ENCODE results near the gene KSR1. TPM values are rescaled to one million over a fixed set of nuclear protein-coding genes. Genes with fewer than 3 reads are reported as not detected.

Gene KSR1
- polyA plus RNA-seq, 1 of the 3 experiments (the other 2 are of a cell fraction) = 7.5 TPM

GRCh38 chr17:27601069-27601974 lies 145.1 kb downstream of the KSR1 start:
- no peaks in the 10 kb centered on the region for H3K9me2 ChIP-seq
- no peaks in the 10 kb centered on the region for H3K79me2 ChIP-seq (ENCODE audit: insufficient read depth)
- no peak overlapping the region for H3K9ac ChIP-seq
- ChIA-PET CTCF (interaction anchor here (0.7 to 20.9 kb wide), 51 partner anchors 7 to 406 kb away, joined by 3 to 365 read pairs (median 6); partner anchors contain the start of genes KSR1 and WSB1), POLR2A (interaction anchor here (1.1 kb wide), 1 partner anchor 146 kb away, joined by 3 read pairs; no protein-coding TSS in a partner anchor)
- H4K20me1 ChIP-seq (ENCODE audit: insufficient read depth) = no peaks in the 10 kb centered on the region
- no peaks in the 10 kb centered on the region for H3K27me3 ChIP-seq (ENCODE audit: insufficient read depth)
- no peak overlapping the region for H3K27ac ChIP-seq (ENCODE audit: low read depth in 2 of 2, low read length in 1 of 2)
- H3K4me2 ChIP-seq = no peak overlapping the region
- peaks cover 4% of the 10 kb centered on the region for H3F3A ChIP-seq (replicated peaks; ENCODE audit: insufficient read depth)
- peaks cover 0 to 16% of the 10 kb centered on the region in 2 experiments; a peak in 2 of 4 replicates for H3K4me1 ChIP-seq (ENCODE audit: control insufficient read depth in 1 of 2, insufficient read depth in 2 of 2, low read depth in 1 of 2, low read length in 1 of 2)
- peak; percentile 77 for DNase-seq
- no peak overlapping the region for H2AFZ ChIP-seq (ENCODE audit: low read depth)
- WGBS (ENCODE audit: low lambda C conversion rate) = 71% methylated on average over 10 of the region's 11 CpGs
- no peaks in the 10 kb centered on the region for H3K9me3 ChIP-seq
- no peak overlapping the region; a peak in 1 of 4 replicates for H3K4me3 ChIP-seq (ENCODE audit: low read depth in 2 of 2, low read length in 1 of 2)
- TF ChIP-seq EP300 (IDR thresholded peaks at IDR 0.05; ENCODE audit: borderline replicate concordance in 1 of 2, low read depth in 1 of 2, low read length in 1 of 2) (no peak), MXI1 (IDR thresholded peaks at IDR 0.05; ENCODE audit: low read depth, low read length) (no peak), RAD21 (IDR thresholded peaks at IDR 0.05; ENCODE audit: low read length) (peak; percentile 97), CTCF (IDR thresholded peaks at IDR 0.05) (peak; percentile 96), MEF2A (IDR thresholded peaks at IDR 0.05; ENCODE audit: borderline replicate concordance, low read depth) (no peak), EZH2phosphoT487 (IDR thresholded peaks at IDR 0.05; ENCODE audit: borderline replicate concordance, low read depth) (no peak), YY1 (IDR thresholded peaks at IDR 0.05; ENCODE audit: low read depth) (no peak), RFX5 (IDR thresholded peaks at IDR 0.05; ENCODE audit: low read length) (no peak), POLR2AphosphoS5 (IDR thresholded peaks at IDR 0.05; ENCODE audit: low read depth, low read length) (no peak), USF2 (IDR thresholded peaks at IDR 0.05; ENCODE audit: borderline replicate concordance, low read depth, low read length) (no peak), CHD2 (IDR thresholded peaks at IDR 0.05; ENCODE audit: low read length, partially characterized antibody) (peak; percentile 18), ZBTB33 (IDR thresholded peaks at IDR 0.05; ENCODE audit: borderline replicate concordance, low read depth) (no peak), GATA2 (CRISPR knock-in tag; IDR thresholded peaks at IDR 0.05) (no peak), SMC3 (IDR thresholded peaks at IDR 0.05; ENCODE audit: low read depth, low read length) (peak; percentile 85), FOXM1 (IDR thresholded peaks at IDR 0.05; ENCODE audit: low read depth) (no peak), NFIC (IDR thresholded peaks at IDR 0.05; ENCODE audit: borderline replicate concordance) (no peak), JUND (IDR thresholded peaks at IDR 0.05) (no peak)
- peaks cover 1 to 23% of the 10 kb centered on the region in 2 experiments for H3K36me3 ChIP-seq (replicated peaks in 1 of 2; ENCODE audit: control insufficient read depth in 1 of 2, insufficient read depth in 2 of 2, low read length in 1 of 2)
